Measurements from ENCODE around the gene AGBL4. TPM values are rescaled to one million over a fixed set of nuclear protein-coding genes. Genes with fewer than 3 reads are reported as not detected.

The AGBL4 gene
- total RNA-seq, 1 donor from 2014 or later, result not detected

DNA sequence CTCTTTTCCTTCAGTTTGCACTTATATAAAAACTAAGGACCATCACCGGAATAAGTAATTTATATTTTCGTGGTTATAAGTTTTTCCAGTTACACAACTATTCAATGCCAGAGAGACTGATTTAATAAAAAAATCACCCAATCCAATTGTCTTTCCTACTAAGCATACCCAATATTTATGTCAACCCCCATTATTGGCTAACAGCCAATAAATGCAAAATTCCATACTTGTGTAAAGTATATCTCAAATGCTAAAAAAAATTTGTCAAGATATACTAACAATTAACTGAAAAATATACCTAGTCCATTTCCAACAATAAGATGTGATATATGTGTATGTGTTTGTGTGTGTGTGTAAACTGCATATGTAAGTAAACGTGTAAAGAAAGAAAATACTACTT, 117.4 kb downstream of the AGBL4 start:
- no peak for ATAC-seq
- intact Hi-C loops (cut with DNase I), result no loop called here
- Histone ChIP-seq H3K4me1 (no peaks in the 10 kb centered on the region), H3K27ac (no peak overlapping the region), H3K4me3 (no peak overlapping the region), H3K9me3 (no peaks in the 10 kb centered on the region), H3K27me3 (no peaks in the 10 kb centered on the region), H3K36me3 (no peaks in the 10 kb centered on the region)
- no peak for DNase-seq
- TF ChIP-seq, protein P1, sequence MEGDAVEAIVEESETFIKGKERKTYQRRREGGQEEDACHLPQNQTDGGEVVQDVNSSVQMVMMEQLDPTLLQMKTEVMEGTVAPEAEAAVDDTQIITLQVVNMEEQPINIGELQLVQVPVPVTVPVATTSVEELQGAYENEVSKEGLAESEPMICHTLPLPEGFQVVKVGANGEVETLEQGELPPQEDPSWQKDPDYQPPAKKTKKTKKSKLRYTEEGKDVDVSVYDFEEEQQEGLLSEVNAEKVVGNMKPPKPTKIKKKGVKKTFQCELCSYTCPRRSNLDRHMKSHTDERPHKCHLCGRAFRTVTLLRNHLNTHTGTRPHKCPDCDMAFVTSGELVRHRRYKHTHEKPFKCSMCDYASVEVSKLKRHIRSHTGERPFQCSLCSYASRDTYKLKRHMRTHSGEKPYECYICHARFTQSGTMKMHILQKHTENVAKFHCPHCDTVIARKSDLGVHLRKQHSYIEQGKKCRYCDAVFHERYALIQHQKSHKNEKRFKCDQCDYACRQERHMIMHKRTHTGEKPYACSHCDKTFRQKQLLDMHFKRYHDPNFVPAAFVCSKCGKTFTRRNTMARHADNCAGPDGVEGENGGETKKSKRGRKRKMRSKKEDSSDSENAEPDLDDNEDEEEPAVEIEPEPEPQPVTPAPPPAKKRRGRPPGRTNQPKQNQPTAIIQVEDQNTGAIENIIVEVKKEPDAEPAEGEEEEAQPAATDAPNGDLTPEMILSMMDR (IDR thresholded peaks at IDR 0.05), result no peak

DNA sequence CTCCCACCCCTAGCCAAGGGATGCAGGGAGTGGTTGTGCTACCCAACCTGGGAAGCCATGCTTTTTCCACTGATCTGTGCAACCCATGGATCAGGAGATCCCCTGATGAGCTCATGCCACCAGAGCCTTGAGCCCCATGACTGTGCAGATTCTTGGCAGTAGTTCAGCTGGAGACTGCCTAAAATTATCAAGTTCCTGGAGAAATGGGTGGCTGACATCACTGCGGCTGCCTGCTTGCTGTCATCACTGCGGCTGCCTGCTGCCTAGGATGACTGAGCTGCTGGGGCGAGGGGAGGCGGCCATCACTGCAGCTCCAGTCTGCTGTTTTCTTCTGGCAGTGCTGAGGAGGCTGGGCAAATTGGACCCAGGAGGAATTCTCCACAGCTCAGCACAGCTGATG, 159.2 kb downstream of the AGBL4 start:
- Histone ChIP-seq H3K4me3 (no peak overlapping the region), H3K36me3 (no peaks in the 10 kb centered on the region), H3K9me3 (no peaks in the 10 kb centered on the region), H3K27ac (no peak overlapping the region), H3K27me3 (no peaks in the 10 kb centered on the region), H3K4me1 (no peaks in the 10 kb centered on the region)
- ATAC-seq (no peak), DNase-seq (no peak)
- intact Hi-C loops (cut with DNase I), result no loop called here
- TF ChIP-seq, protein P1 (IDR thresholded peaks at IDR 0.05), result no peak

DNA sequence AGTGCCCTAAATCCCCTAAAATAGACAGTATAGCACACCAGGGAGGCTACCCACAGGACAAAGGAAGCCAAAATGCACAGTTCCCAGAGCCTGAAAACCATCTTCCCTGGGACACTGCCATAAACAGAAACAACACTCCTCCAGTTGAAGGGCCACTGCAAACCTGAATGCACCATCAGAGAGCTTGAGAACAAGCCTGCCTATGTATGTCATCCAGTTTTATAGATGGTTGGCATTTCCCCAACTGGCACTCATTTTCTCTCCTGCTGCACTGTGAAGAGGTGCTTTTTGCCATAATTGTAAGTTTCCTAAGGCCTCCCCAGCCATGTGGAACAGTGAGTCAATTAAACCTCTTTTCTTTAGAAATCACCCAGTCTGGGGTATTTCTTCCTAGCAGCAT, 169.0 kb downstream of the AGBL4 start:
- no peak overlapping the region for H3K27ac ChIP-seq
- TF ChIP-seq, protein P1 (IDR thresholded peaks at IDR 0.05), result no peak
- H3K36me3 ChIP-seq, result no peaks in the 10 kb centered on the region
- intact Hi-C loops (cut with DNase I), result no loop called here
- H3K4me3 ChIP-seq, result no peak overlapping the region
- DNase-seq (no peak), ATAC-seq (no peak)
- no peaks in the 10 kb centered on the region for H3K9me3 ChIP-seq
- no peaks in the 10 kb centered on the region for H3K4me1 ChIP-seq
- no peaks in the 10 kb centered on the region for H3K27me3 ChIP-seq

DNA sequence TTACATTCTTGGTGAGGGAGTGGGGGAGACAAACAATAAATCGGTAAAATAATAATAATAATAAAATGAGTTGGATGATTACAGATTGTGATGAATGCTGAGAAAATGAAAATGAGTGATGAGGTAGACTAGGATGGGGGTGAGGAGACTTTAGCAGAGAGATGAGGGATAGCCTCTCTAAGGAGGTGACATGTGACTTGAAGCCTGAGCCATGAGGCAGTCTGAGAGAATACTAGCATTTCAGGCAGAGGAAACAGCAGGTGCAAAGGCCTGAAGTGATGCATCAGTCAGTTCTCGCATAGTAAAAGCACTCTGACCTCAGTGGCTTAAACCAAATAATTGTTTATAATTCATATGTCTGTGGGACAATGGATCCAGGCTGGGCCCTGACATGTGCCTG, 181.2 kb downstream of the AGBL4 start:
- H3K9me3 ChIP-seq, result peaks cover 21% of the 10 kb centered on the region
- DNase-seq, result no peak
- TF ChIP-seq, protein P1 (IDR thresholded peaks at IDR 0.05), result no peak

DNA sequence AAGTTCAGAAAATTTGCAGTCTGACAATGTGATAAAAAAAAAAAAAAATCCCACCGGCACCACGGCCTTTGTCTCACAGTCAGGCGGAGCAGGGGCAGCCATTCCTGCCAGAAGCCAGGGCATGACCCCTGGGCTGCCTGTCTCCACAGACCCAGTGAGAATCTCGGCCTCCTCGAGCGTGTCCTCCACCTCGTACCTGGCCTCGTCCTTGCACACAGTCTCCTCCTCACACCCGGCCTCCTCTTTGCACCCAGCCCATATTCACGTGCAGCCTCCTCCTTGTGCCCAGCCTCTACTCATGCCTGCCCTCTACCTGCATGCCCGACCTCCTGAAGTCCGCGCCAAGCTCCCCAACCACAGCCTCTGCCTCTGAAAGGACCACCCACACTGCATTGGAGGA, 182.0 kb downstream of the AGBL4 start:
- peaks cover 21% of the 10 kb centered on the region for H3K9me3 ChIP-seq
- intact Hi-C loops (cut with DNase I), result no loop called here
- no peaks in the 10 kb centered on the region for H3K4me1 ChIP-seq
- no peak overlapping the region for H3K27ac ChIP-seq
- DNase-seq, result no peak
- ATAC-seq, result no peak
- no peaks in the 10 kb centered on the region for H3K27me3 ChIP-seq
- H3K36me3 ChIP-seq, result no peaks in the 10 kb centered on the region
- no peak overlapping the region for H3K4me3 ChIP-seq
- TF ChIP-seq, protein P1 (IDR thresholded peaks at IDR 0.05), result no peak

More for the DNA sequence above, 181.2 kb downstream of the AGBL4 start:
- Histone ChIP-seq H3K4me3 (no peak overlapping the region), H3K27me3 (no peaks in the 10 kb centered on the region), H3K27ac (no peak overlapping the region), H3K36me3 (no peaks in the 10 kb centered on the region), H3K4me1 (no peaks in the 10 kb centered on the region)
- intact Hi-C loops (cut with DNase I), result no loop called here
- ATAC-seq, result no peak

DNA sequence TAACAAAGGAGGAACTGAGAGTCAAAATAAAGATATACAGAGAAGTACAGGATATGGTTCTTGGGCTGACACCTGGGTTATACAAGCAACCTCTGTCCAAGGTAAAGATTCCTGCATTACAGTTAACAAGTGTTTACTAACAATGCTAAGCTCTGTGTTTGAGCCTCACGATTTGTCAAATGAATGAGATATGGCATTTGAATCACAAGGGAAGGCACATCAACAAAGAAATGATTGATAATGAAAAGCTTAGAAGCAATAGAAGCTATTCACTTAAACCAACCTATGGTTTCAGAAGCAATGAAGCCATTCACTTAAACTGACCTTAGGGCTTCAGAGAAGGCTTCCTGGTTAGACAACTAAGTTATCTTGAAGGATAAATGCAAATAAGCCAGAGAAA, 199.5 kb downstream of the AGBL4 start:
- no peak for ATAC-seq
- Histone ChIP-seq H3K4me3 (no peak overlapping the region), H3K27me3 (no peaks in the 10 kb centered on the region), H3K27ac (no peak overlapping the region), H3K9me3 (no peaks in the 10 kb centered on the region), H3K36me3 (no peaks in the 10 kb centered on the region), H3K4me1 (no peaks in the 10 kb centered on the region)
- TF ChIP-seq, protein P1 (IDR thresholded peaks at IDR 0.05), result no peak
- intact Hi-C loops (cut with DNase I), result no loop called here
- DNase-seq, result no peak

All from upper lobe of right lung (tissue), 1 donor.